Measurements from ENCODE around the gene SYPL1.
A peak's percentile ranks its signal among the peaks of the same experiment; 100 is the strongest.

Gene SYPL1

GRCh38 chr7:106089647-106090046 is 22.5 kb downstream of the SYPL1 start:
- DNase-seq: no peak

DNA sequence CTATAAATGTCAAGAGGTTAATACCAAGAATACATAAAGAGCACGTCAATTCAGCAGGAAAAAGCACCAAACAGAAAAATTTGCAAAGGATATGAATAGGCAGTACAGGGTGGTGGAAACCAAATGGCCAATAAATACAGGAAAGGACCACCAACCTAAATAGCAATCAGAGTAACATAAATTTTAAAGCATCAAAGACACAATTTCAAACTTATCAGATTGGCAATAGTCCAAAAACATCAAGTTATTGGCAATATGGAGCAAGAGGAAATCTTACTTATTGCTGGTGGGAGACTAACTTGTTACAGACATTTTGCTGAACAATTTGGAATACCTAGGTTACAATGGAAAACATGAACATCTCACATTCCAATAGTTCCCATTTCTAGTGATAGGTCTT is 24.1 kb downstream of the SYPL1 start:
- no peak for DNase-seq

DNA sequence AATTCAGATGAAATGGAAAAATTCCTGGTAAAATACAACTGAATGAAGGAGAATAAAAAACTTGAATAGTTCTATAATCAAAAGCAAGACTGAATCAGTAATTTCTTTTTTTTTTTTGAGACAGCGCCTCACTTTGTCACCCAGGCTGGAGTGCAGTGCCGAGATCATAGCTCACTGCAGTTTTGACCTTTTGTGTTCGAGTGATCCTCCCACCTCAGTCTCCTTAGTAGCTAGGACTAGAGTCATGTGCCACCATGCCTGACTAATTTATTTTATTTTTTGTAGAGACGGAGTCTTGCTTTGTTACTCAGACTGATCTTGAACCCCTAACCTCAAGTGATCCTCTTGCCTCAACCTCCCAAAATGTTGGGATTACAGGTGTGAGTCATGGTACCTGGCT is 26.1 kb downstream of the SYPL1 start:
- DNase-seq: no peak

GRCh38 chr7:106085015-106085414 is 27.1 kb downstream of the SYPL1 start:
- DNase-seq: no peak

- no peak for DNase-seq
Observed at GRCh38 chr7:106083717-106084116, 28.4 kb downstream of the SYPL1 start.

DNA sequence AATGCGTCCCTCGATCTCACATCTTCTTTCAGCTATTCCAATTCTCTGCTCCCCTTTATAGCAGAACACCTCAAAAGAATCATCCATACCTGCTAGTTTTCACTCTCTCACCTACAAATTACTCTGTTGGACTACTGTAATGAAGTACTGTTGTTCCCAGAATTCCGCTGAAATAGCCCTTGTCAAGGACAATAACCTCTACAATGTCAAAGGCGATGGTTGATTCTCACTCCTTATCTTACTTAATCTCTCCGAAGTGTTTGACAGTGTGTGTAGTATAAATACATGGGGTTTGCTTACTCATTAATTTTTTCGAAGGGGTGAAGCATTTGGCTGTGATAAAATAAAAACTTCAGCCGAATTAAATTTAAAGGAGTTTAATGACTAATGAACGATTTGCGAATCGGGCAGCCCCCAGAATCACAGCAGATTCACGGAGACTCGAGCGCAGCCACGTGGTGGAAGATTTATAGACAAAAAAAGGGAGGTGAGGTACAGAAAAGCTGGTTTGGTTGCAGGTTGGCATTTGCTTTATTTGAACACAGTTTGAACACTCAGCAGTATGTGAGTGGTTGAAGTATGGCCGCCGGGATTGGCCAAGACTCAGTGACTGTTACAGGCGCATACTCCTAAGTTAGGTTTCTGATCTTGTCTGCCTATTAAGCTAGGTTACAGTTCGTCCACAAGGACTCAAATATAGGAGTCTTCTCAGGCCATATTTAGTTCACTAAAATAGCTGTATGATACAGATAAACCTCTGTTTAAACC is 29.8 kb downstream of the SYPL1 start:
- DNase-seq: no peak

GRCh38 chr7:106080300-106080987 is 31.7 kb downstream of the SYPL1 start:
- DNase-seq: no peak

DNA sequence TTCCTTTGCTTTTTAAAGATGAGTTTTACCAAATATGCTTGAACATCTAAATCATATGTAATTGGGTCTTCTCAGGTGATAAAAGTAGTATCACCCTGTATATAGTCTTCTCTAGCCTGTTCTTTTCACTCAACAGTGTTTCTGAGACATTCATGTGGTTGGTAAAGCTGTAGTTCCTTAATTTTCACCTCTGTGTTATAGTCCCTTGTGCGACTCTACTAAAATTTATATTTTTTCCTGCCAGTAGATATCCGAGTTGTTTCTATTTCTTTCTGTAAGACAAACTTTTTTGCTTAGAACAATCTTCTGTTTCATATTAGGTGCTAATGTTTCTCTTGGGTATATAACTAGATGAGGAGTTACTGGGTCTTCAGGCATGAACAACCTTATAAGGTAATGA is 35.6 kb downstream of the SYPL1 start:
- no peak for DNase-seq

DNA sequence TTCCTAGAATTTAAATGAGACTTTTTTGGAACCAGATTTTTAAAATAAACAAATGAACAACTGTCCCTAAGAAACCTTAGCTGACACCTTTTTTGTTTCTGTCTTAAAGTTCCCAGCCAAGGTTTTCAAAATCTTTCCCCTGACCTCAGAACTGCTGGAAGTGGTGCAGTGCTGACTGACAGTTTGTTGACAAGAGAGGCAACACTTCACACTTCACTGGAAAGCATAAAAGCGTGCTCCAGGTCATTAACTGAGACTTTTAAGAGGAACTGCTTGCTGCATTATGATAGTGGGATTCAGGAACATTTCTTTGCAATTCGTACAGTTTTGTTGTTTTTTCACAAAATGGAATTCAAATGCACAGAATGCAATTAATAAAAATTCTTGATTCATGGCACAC is 36.2 kb downstream of the SYPL1 start:
- no peak for DNase-seq

DNA sequence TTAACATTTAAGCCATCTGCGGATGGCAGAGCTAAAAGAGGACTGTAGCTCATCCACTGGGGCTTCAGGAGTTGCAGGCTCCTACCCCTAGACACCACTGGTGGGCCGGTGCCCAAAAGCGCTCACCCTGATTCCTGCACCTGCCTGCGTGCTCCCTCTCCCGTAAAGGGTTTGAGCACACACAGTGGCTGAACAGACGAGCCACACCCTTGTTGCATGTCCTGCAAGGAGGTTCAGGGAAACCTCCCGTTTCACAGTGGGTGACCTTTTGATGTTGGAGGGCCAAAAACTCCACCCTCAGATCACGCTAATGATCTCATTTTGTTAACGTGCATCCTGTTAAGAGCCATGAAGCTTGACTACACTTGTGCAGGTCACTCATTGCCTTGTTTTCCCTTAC is 37.9 kb downstream of the SYPL1 start:
- DNase-seq: no peak

DNA sequence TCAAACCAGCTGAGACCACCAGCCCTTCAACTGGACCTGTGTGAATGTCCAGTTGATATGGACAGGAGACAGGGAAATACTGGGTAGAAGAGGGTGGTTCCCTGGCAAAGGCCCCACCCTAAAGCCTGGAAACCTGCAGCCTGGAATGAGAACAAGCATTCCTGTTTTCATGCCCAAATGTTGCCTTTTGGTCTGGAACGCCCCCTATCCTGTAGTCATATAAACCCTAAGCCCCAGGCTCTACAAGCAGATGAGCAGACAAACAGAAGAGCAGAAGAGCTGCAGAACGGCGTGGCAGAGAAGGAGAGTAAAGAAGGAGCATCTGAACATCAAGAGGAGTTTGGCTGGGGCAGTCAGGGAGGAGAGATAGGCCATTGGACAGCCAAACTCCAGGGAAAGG is 38.4 kb downstream of the SYPL1 start:
- no peak for DNase-seq

DNA sequence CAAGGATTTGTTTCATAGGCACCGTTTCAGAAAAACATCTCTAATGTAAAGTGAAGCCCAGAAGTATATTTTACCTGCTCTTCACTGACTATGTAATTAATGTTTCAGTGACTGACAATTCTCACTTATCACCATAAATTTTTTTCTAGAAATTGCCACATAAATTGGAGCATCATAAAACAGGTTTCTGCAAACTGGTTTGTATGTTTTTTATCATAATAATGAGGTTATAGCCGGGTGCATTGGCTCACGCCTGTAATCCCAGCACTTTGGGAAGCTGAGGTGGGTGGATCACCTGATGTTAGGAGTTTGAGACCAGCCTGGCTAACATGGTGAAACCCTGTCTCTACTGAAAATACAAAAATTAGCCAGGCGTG is 39.4 kb downstream of the SYPL1 start:
- no peak for DNase-seq

DNA sequence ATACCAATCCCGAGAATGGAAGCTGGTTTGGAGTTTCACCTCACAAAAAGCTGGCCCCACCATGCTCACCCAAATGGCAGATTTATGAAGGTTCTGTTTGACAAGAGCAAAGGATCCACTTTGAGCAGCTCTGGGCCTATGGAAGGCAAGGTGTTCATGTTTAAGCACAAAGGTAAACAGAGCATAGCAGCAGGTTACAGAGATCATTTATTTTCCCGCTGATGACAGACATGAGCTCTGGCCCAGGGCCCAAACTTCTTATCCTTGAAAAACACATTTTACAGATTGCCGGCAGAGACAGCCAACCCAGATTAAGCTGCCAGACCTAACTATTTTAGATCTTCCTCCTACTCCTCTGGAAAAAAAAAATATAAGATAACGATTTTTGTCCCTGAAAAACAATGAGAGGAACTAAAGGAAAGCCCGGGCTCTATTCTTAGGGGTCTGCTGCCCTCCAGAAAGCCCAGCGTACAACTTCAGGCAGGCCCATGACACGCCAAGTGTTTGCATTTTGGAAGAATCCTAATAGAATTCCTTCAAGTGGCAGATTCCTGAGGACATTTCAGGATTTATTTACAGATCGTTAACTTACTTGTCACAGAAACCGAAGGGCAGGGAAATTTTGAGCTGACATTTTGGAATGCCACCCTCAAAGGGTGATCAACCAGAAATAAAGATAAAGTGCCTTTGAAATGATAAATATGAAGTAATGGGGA is 40.0 kb downstream of the SYPL1 start:
- DNase-seq: peak; percentile 77 to 93

- peak in 1 of 2 experiments; percentile 47 for DNase-seq
Observed at GRCh38 chr7:106071356-106071998, 40.6 kb downstream of the SYPL1 start.

GRCh38 chr7:106070567-106071254 is 41.4 kb downstream of the SYPL1 start:
- DNase-seq: peak in 1 of 2 experiments; percentile 48

DNA sequence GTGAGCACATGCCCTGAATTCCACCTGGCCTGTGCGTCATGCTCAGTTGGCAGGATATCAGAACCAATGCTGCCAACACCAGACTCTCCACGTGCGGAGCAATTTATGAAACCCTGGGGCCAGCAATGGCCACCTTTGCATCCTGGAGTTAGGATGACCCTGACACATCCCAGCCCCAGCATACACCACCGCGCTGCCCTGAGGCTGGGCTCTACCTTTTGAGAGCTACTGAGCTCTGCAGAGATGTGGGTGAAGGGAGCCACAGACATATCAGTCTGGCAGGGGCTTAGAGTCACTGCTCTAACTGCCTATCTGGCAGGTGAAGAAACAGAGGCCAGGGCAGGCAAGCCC is 41.9 kb downstream of the SYPL1 start:
- DNase-seq: peak in 1 of 2 experiments; percentile 59

- DNase-seq: no peak
Observed at GRCh38 chr7:106069471-106070200, 42.5 kb downstream of the SYPL1 start.

GRCh38 chr7:106068986-106069385 is 43.1 kb downstream of the SYPL1 start:
- DNase-seq: no peak

DNA sequence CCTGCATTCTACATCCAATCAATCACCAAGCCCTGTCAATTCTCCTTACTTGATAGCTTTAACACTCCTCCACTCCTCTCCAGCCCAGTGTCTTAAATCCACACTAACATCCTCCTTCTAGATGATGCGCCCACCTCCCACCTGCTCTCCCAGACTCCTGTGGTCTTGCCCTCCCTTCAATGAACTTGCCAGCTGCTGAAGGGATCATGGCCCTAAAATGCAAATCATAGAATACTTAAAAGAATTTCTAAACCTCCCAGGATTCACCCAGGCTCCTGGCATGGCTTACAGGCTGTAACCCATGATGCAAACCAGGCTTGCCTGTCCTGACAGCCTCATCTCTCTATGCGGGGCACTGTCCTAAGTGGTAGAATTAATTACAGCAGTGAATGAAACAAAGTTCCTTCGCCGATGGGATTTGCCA is 43.6 kb downstream of the SYPL1 start:
- no peak for DNase-seq

- DNase-seq: no peak
Observed at GRCh38 chr7:106067678-106068077, 44.4 kb downstream of the SYPL1 start.

GRCh38 chr7:106065575-106066500 is 46.3 kb downstream of the SYPL1 start:
- DNase-seq: no peak
